Liver (tissue), 9 donors: Measurements from ENCODE around the gene C11orf24. TPM values are rescaled to one million over a fixed set of nuclear protein-coding genes. Genes with fewer than 3 reads are reported as not detected.

ENCODE experiments used
- DNase-seq: peaks from one replicate; pipeline ENCODE4 v3.0.0-alpha.2; 2017; ENCODE audit warnings: low spot score
- H3K27ac ChIP-seq, 2 donors: one replicate each; pipeline ENCODE4 v1.7.0; 2013; ENCODE audit warnings: inconsistent platforms in 2 of 2, low read length in 2 of 2, control low read depth in 1 of 2, low read depth in 1 of 2, mild to moderate bottlenecking in 1 of 2
- H3K27me3 ChIP-seq, 4 donors: one replicate each; pipeline versions ENCODE4 v1.6.1 to v1.7.0; 2013; ENCODE audit warnings: low read length in 3 of 4, inconsistent platforms in 1 of 4, mild to moderate bottlenecking in 1 of 4, moderate library complexity in 1 of 4; ENCODE audit not compliant: control insufficient read depth in 4 of 4, insufficient read depth in 4 of 4
- H3K36me3 ChIP-seq, 4 donors: one replicate each; pipeline versions ENCODE4 v1.6.1 to v1.7.0; 2013; ENCODE audit warnings: low read length in 3 of 4, mild to moderate bottlenecking in 3 of 4, low read depth in 1 of 4, moderate library complexity in 1 of 4; ENCODE audit not compliant: control insufficient read depth in 4 of 4, insufficient read depth in 3 of 4
- H3K4me1 ChIP-seq, 4 donors: one replicate each; pipeline versions ENCODE4 v1.6.1 to v1.7.0; 2013; ENCODE audit warnings: low read length in 3 of 4, mild to moderate bottlenecking in 3 of 4, moderate library complexity in 1 of 4; ENCODE audit not compliant: control insufficient read depth in 4 of 4, insufficient read depth in 4 of 4
- H3K4me3 ChIP-seq, 3 donors: one replicate each; pipeline versions ENCODE4 v1.6.1 to v1.7.0; 2013; ENCODE audit warnings: low read length in 3 of 3, control low read depth in 1 of 3, low read depth in 1 of 3, mild to moderate bottlenecking in 1 of 3
- H3K9ac ChIP-seq, 2 donors: one replicate each; pipeline ENCODE4 v1.7.0; 2013; ENCODE audit warnings: low read length in 2 of 2, mild to moderate bottlenecking in 2 of 2, moderate library complexity in 2 of 2, control low read depth in 1 of 2, low read depth in 1 of 2
- H3K9me3 ChIP-seq, 4 donors: one replicate each; pipeline versions ENCODE4 v1.6.1 to v1.7.0; 2013; ENCODE audit warnings: low read length in 3 of 4; ENCODE audit not compliant: control insufficient read depth in 4 of 4
- ATF3 ChIP-seq: IDR thresholded peaks from 2 replicates; pipeline ENCODE4 v1.6.1; 2016; ENCODE audit warnings: antibody characterized with exemption
- CTCF ChIP-seq: fragments of 150-350 bp; IDR thresholded peaks from 2 replicates; pipeline ENCODE4 v1.5.1; 2017; ENCODE audit warnings: improper control_type of control experiment, low read depth, low read length; ENCODE audit not compliant: missing input control
- EGR1 ChIP-seq, 2 donors: IDR thresholded peaks; 2 replicates each; pipeline ENCODE4 v1.6.1; 2016 to 2018; ENCODE audit warnings: antibody characterized with exemption in 2 of 2, low read depth in 2 of 2
- FOXA1 ChIP-seq: IDR thresholded peaks from 2 replicates; pipeline ENCODE4 v1.6.1; 2016; ENCODE audit warnings: antibody characterized with exemption
- FOXA2 ChIP-seq: IDR thresholded peaks from 2 replicates; pipeline ENCODE4 v1.6.1; 2016; ENCODE audit warnings: antibody characterized with exemption
- GABPA ChIP-seq, 2 donors: IDR thresholded peaks in 1 of 2; conservative IDR thresholded peaks in 1 of 2; 2 replicates each; pipeline ENCODE4 v1.6.1; 2016; ENCODE audit warnings: antibody characterized with exemption in 2 of 2, mild to moderate bottlenecking in 1 of 2, moderate library complexity in 1 of 2
- HNF4A ChIP-seq, 2 donors: conservative IDR thresholded peaks; 2 replicates each; pipeline ENCODE4 v1.6.1; 2016; ENCODE audit warnings: antibody characterized with exemption in 2 of 2, mild to moderate bottlenecking in 2 of 2
- HNF4G ChIP-seq: IDR thresholded peaks from 2 replicates; pipeline ENCODE4 v1.6.1; 2016; ENCODE audit warnings: antibody characterized with exemption
- JUND ChIP-seq, 2 donors: IDR thresholded peaks; 2 replicates each; pipeline ENCODE4 v1.6.1; 2016; ENCODE audit warnings: antibody characterized with exemption in 2 of 2
- MAX ChIP-seq: IDR thresholded peaks from 2 replicates; pipeline ENCODE4 v1.6.1; 2016; ENCODE audit warnings: antibody characterized with exemption
- NR2F2 ChIP-seq: IDR thresholded peaks from 2 replicates; pipeline ENCODE4 v1.6.1; 2016; ENCODE audit warnings: antibody characterized with exemption
- RAD21 ChIP-seq, 2 donors: IDR thresholded peaks; 2 replicates each; pipeline ENCODE4 v1.6.1; 2016; ENCODE audit warnings: antibody characterized with exemption in 2 of 2, mild to moderate bottlenecking in 2 of 2
- REST ChIP-seq: IDR thresholded peaks from 2 replicates; pipeline ENCODE4 v1.6.1; 2016; ENCODE audit warnings: antibody characterized with exemption, mild to moderate bottlenecking
- RXRA ChIP-seq, 2 donors: IDR thresholded peaks; 2 replicates each; pipeline ENCODE4 v1.6.1; 2017 to 2018; ENCODE audit warnings: antibody characterized with exemption in 2 of 2, mild to moderate bottlenecking in 1 of 2
- SP1 ChIP-seq: IDR thresholded peaks from 2 replicates; pipeline ENCODE4 v1.6.1; 2018; ENCODE audit warnings: antibody characterized with exemption, mild to moderate bottlenecking
- TAF1 ChIP-seq: conservative IDR thresholded peaks from 2 replicates; pipeline ENCODE4 v1.6.1; 2016; ENCODE audit warnings: antibody characterized with exemption, mild to moderate bottlenecking
- YY1 ChIP-seq: IDR thresholded peaks from 2 replicates; pipeline ENCODE4 v1.6.1; 2016; ENCODE audit warnings: antibody characterized with exemption, mild to moderate bottlenecking
- ZBTB33 ChIP-seq: IDR thresholded peaks from 2 replicates; pipeline ENCODE4 v1.6.1; 2016; ENCODE audit warnings: antibody characterized with exemption
- WGBS: extraction: QIAGEN DNeasy Blood & Tissue Kit; methylation state at CpG from one replicate; pipeline ENCODE4 v1.1.7; 2013; 5-methylcytosine and 5-hydroxymethylcytosine counted together
- polyA plus RNA-seq, 2 donors: library from polyadenylated mRNA; stranded (reverse) in 1 of 2; unstranded in 1 of 2; fragments of 200-250 nt in 1 of 2; fragments of >200 nt in 1 of 2; fragmentation: Nextera tagmentation in 1 of 2; extraction: Ambion mirVana in 1 of 2; gene quantifications; one replicate each; pipeline versions ENCODE4 v1.2.1 to v1.2.3, GENCODE V29; 2013 to 2015
- total RNA-seq, 2 donors: library from RNA; depleted of rRNA; stranded (reverse); fragments of >200 nt; gene quantifications; one replicate each; pipeline ENCODE4 v1.2.3, GENCODE V29; 2014
- donor health status: healthy.
- donor health status: healthy.
- donor health status: healthy.
- donor health status: healthy.
- donor health status: healthy.

Gene C11orf24
- total and polyA plus RNA-seq, 4 donors = 7.8 to 50.3 (median 32.0) TPM

GRCh38 chr11:68276861-68277260 is 5.1 kb upstream of the C11orf24 start (continued):
- TF ChIP-seq REST (no peak), RXRA (IDR thresholded peaks at IDR 0.05) (no peak)

GRCh38 chr11:68275721-68276507 is 4.1 kb upstream of the C11orf24 start:
- Histone ChIP-seq H3K27ac (peak overlapping the region; percentile 50 to 72), H3K9me3 (no peaks in the 10 kb centered on the region), H3K4me1 (peaks cover 10 to 34% (median 21%) of the 10 kb centered on the region in 4 donors), H3K36me3 (no peaks in the 10 kb centered on the region), H3K27me3 (no peaks in the 10 kb centered on the region), H3K4me3 (no peak overlapping the region), H3K9ac (no peak overlapping the region)
- TF ChIP-seq YY1 (peak; percentile 57), NR2F2 (no peak), FOXA1 (no peak), TAF1 (no peak), GABPA (IDR thresholded peaks at IDR 0.05 in 1 of 2, conservative IDR thresholded peaks at IDR 0.05 in 1 of 2) (no peak), JUND (IDR thresholded peaks at IDR 0.05) (peak; percentile 35 to 55), RAD21 (IDR thresholded peaks at IDR 0.05) (no peak), ATF3 (no peak), MAX (peak; percentile 87), EGR1 (IDR thresholded peaks at IDR 0.05; ENCODE audit: low read depth in 2 of 2) (no peak), HNF4G (no peak), SP1 (peak; percentile 53), RXRA (IDR thresholded peaks at IDR 0.05) (peak; percentile 61 to 69), ZBTB33 (peak; percentile 31), FOXA2 (peak; percentile 6), HNF4A (conservative IDR thresholded peaks at IDR 0.05) (peak; percentile 44 to 58), CTCF (no peak), REST (no peak)
- no peak for DNase-seq
- 56% methylated on average over 14 of the region's 14 CpGs for WGBS
